A549 (cell line): ENCODE data around the gene HLTF. TPM values are rescaled to one million over a fixed set of nuclear protein-coding genes. Genes with fewer than 3 reads are reported as not detected.
A peak's percentile ranks its signal among the peaks of the same experiment; 100 is the strongest.

Experiments
- ATAC-seq, 2 experiments: fragments of 200-7000 bp in 1 of 2; fragments of >200 bp in 1 of 2; cut with Nextera tagmentation in 1 of 2; cut with Tn5 transposase in 1 of 2; 3 replicates each; pipeline versions ENCODE4 v1.8.0 to v1.9.1; 2018 to 2020; ENCODE audit warnings: mild to moderate bottlenecking in 1 of 2, moderate library complexity in 1 of 2
- CTCF ChIA-PET: fragments of 300-600 bp; sonication (Branson Sonifier 250); formaldehyde crosslinking; extraction: SDS; loops from one replicate; lab custom pipeline; 2021; ENCODE audit warnings: antibody characterized with exemption, inconsistent platforms; lab: Yijun Ruan, JAX
- POLR2A ChIA-PET: fragments of 350-600 bp; formaldehyde crosslinking; extraction: SDS; loops from one replicate; lab custom pipeline; 2021; ENCODE audit warnings: antibody characterized with exemption, inconsistent platforms; lab: Yijun Ruan, JAX
- DNase-seq, 2 experiments: peaks; one replicate each; pipeline versions ENCODE4 v3.0.0 to v3.0.0-alpha.2; 2011 to 2016; ENCODE audit warnings: low read depth in 1 of 2, low spot score in 1 of 2
- FAIRE-seq: peaks from 2 replicates; lab custom pipeline; 2011; peaks lifted over from hg19 to GRCh38; lab: Jason Lieb, UNC
- H3K27ac ChIP-seq, 2 experiments: fragments of >200 bp; sonication (Bioruptor Twin); formaldehyde crosslinking; 3 replicates each; pipeline ENCODE4 v1.5.1; 2016 to 2017
- H3K4me1 ChIP-seq: fragments of >200 bp; sonication (Bioruptor Twin); formaldehyde crosslinking; 3 replicates; pipeline ENCODE4 v1.6.1; 2016
- H3K4me2 ChIP-seq: fragments of >200 bp; sonication (Bioruptor Twin); formaldehyde crosslinking; 3 replicates; pipeline ENCODE4 v1.6.1; 2016
- H3K4me3 ChIP-seq: fragments of >200 bp; sonication (Bioruptor Twin); formaldehyde crosslinking; 3 replicates; pipeline ENCODE4 v1.5.1; 2016
- H3K9me3 ChIP-seq: fragments of >200 bp; sonication (Bioruptor Twin); formaldehyde crosslinking; 3 replicates; pipeline ENCODE4 v1.6.1; 2016
- EHF ChIP-seq: fragments of 250-450 bp; sonication (Bioruptor Pico); IDR thresholded peaks from 2 replicates; pipeline ENCODE4 v1.5.0; 2020; ENCODE audit warnings: mild to moderate bottlenecking
- EHMT2 ChIP-seq: fragments of 200-600 bp; sonication (generic); IDR thresholded peaks from 2 replicates; pipeline ENCODE4 v1.6.1; 2016; ENCODE audit warnings: antibody characterized with exemption, low read depth, mild to moderate bottlenecking, moderate library complexity
- ELK1 ChIP-seq: fragments of 150-350 bp; IDR thresholded peaks from 2 replicates; pipeline ENCODE4 v1.6.1; 2014; ENCODE audit warnings: low read depth, mild to moderate bottlenecking, low read length
- FOSL2 ChIP-seq, 2 experiments: fragments of 450-650 bp in 1 of 2; fragments of >200 bp in 1 of 2; sonication (Bioruptor Twin) in 1 of 2; formaldehyde crosslinking; IDR thresholded peaks; 2 replicates each; pipeline versions ENCODE4 v1.5.0 to v1.6.1; 2016 to 2020; ENCODE audit warnings: mild to moderate bottlenecking in 1 of 2, moderate library complexity in 1 of 2
- HES2 ChIP-seq: fragments of >200 bp; sonication (Bioruptor Twin); formaldehyde crosslinking; IDR thresholded peaks from 2 replicates; pipeline ENCODE4 v1.6.1; 2016
- HEYL ChIP-seq: fragments of 250-450 bp; sonication (Bioruptor Pico); IDR thresholded peaks from 2 replicates; pipeline ENCODE4 v1.8.0; 2021; ENCODE audit warnings: mild to moderate bottlenecking, moderate library complexity
- HMGXB4 ChIP-seq: fragments of 250-450 bp; sonication (Bioruptor Pico); IDR thresholded peaks from 2 replicates; pipeline ENCODE4 v1.5.0; 2021; ENCODE audit warnings: mild to moderate bottlenecking, moderate library complexity, borderline replicate concordance
- HOXB5 ChIP-seq: fragments of 250-450 bp; sonication (Bioruptor Pico); IDR thresholded peaks from 2 replicates; pipeline ENCODE4 v1.5.0; 2020; ENCODE audit warnings: mild to moderate bottlenecking, moderate library complexity
- JUN ChIP-seq, 2 experiments: fragments of >200 bp; sonication (Bioruptor Twin); formaldehyde crosslinking; IDR thresholded peaks; 2 replicates in 1 of 2; 3 replicates in 1 of 2; pipeline ENCODE4 v1.6.1; 2016 to 2017
- KDM1A ChIP-seq: fragments of 200-600 bp; sonication (generic); IDR thresholded peaks from 2 replicates; pipeline ENCODE4 v1.6.1; 2016; ENCODE audit warnings: low read depth, mild to moderate bottlenecking
- MAZ ChIP-seq: fragments of 150-350 bp; IDR thresholded peaks from 2 replicates; pipeline ENCODE4 v1.6.1; 2014; ENCODE audit warnings: antibody characterized with exemption, low read depth, low read length, borderline replicate concordance
- MYC ChIP-seq: IDR thresholded peaks from 2 replicates; pipeline ENCODE4 v1.6.1; 2012; ENCODE audit warnings: mild to moderate bottlenecking, inconsistent platforms, low read length, improper control_type of control experiment, borderline replicate concordance
- NPAS2 ChIP-seq: fragments of 250-450 bp; sonication (Bioruptor Pico); IDR thresholded peaks from 2 replicates; pipeline ENCODE4 v1.8.0; 2022; ENCODE audit warnings: mild to moderate bottlenecking, moderate library complexity, borderline replicate concordance
- RAD21 ChIP-seq, 2 experiments: fragments of >200 bp in 1 of 2; sonication (Bioruptor Twin) in 1 of 2; formaldehyde crosslinking in 1 of 2; IDR thresholded peaks in 1 of 2; conservative IDR thresholded peaks in 1 of 2; 2 replicates in 1 of 2; 3 replicates in 1 of 2; pipeline ENCODE4 v1.6.1; 2012 to 2018; ENCODE audit warnings: inconsistent platforms in 1 of 2
- RFX5 ChIP-seq: fragments of 450-650 bp; IDR thresholded peaks from 2 replicates; pipeline ENCODE4 v1.7.1; 2014; ENCODE audit warnings: antibody characterized with exemption, mild to moderate bottlenecking, moderate library complexity
- RNF2 ChIP-seq: fragments of 200-600 bp; sonication (generic); IDR thresholded peaks from 2 replicates; pipeline ENCODE4 v1.6.1; 2016; ENCODE audit warnings: low read depth, mild to moderate bottlenecking, antibody characterized with exemption, moderate library complexity, borderline replicate concordance
- TP53 ChIP-seq: fragments of 250-450 bp; sonication (Bioruptor Pico); IDR thresholded peaks from 2 replicates; pipeline ENCODE4 v1.5.0; 2021; ENCODE audit warnings: mild to moderate bottlenecking, moderate library complexity
- USF2 ChIP-seq: fragments of 450-650 bp; IDR thresholded peaks from 2 replicates; pipeline ENCODE4 v1.6.1; 2014; ENCODE audit warnings: antibody characterized with exemption
- ZC3H11A ChIP-seq: fragments of 450-650 bp; IDR thresholded peaks from 2 replicates; pipeline ENCODE4 v1.6.1; 2014; ENCODE audit warnings: antibody characterized with exemption, mild to moderate bottlenecking
- ZSCAN20 ChIP-seq: fragments of 250-450 bp; sonication (Bioruptor Pico); IDR thresholded peaks from 2 replicates; pipeline ENCODE4 v1.8.0; 2022; ENCODE audit warnings: mild to moderate bottlenecking, moderate library complexity
- WGBS: methylation state at CpG from one replicate; pipeline ENCODE4 v1.1.6; 2017; ENCODE audit errors: missing lambda C conversion rate; 5-methylcytosine and 5-hydroxymethylcytosine counted together
- polyA plus RNA-seq, 4 experiments: library from polyadenylated mRNA; depleted of rRNA in 3 of 4; stranded (reverse); fragments of >200 nt; fragmentation: RNase III in 1 of 4; extraction: RNeasy Plus Mini Kit Qiagen cat#74134 plus additional on column Dnase treatment in 1 of 4; gene quantifications; 2 replicates in 3 of 4; 3 replicates in 1 of 4; pipeline ENCODE4 v1.2.3, GENCODE V29; 2011 to 2017

HLTF gene
- polyA plus RNA-seq, 2 of the 4 experiments (the other 2 are of a cell fraction): 26.7 to 61.6 TPM

GRCh38 chr3:149067883-149068282, 18.4 kb downstream of the HLTF start:
- Histone ChIP-seq H3K4me2 (no peak overlapping the region), H3K4me1 (no peaks in the 10 kb centered on the region), H3K27ac (no peak overlapping the region), H3K9me3 (no peaks in the 10 kb centered on the region), H3K4me3 (no peak overlapping the region)
- POLR2A ChIA-PET: no interaction called here
- FAIRE-seq (no peak), DNase-seq (peak in 1 of 2 experiments; percentile 16), ATAC-seq (no peak)
- 90% methylated on average over 8 of the region's 8 CpGs for WGBS
- TF ChIP-seq EHF (CRISPR knock-in tag) (no peak), TP53 (CRISPR knock-in tag) (no peak), ZC3H11A (no peak), HOXB5 (CRISPR knock-in tag) (no peak), HEYL (CRISPR knock-in tag) (no peak), RFX5 (no peak), MAZ (no peak), NPAS2 (CRISPR knock-in tag) (no peak), KDM1A (no peak), ZSCAN20 (CRISPR knock-in tag) (no peak), EHMT2 (no peak)
- CTCF ChIA-PET: no interaction called here

- FAIRE-seq (no peak), ATAC-seq (no peak), DNase-seq (no peak)
- Histone ChIP-seq H3K4me1 (no peaks in the 10 kb centered on the region), H3K9me3 (no peaks in the 10 kb centered on the region), H3K4me2 (no peak overlapping the region), H3K27ac (no peak overlapping the region), H3K4me3 (no peak overlapping the region)
- ChIA-PET POLR2A (no interaction called here), CTCF (no interaction called here)
- TF ChIP-seq RAD21 (conservative IDR thresholded peaks at IDR 0.05 in 1 of 2, IDR thresholded peaks at IDR 0.05 in 1 of 2) (no peak), MAZ (no peak), ELK1 (no peak), HES2 (no peak), USF2 (no peak), HMGXB4 (CRISPR knock-in tag) (no peak), HOXB5 (CRISPR knock-in tag) (no peak), FOSL2 (IDR thresholded peaks at IDR 0.05) (no peak), FOSL2 (CRISPR knock-in tag; IDR thresholded peaks at IDR 0.05) (no peak), JUN (IDR thresholded peaks at IDR 0.05) (no peak), MYC (no peak), RNF2 (no peak)
- 95% methylated on average over 2 of the region's 2 CpGs for WGBS
Measured at GRCh38 chr3:149061776-149062175, 24.6 kb downstream of the HLTF start.
